Measurements from ENCODE around the gene CDX1. TPM values are rescaled to one million over a fixed set of nuclear protein-coding genes. Genes with fewer than 3 reads are reported as not detected.

CDX1 gene
- total RNA-seq, 1 donor from 2014 or later: not detected

GRCh38 chr5:150131461-150131860, 35.1 kb upstream of the CDX1 start:
- no peak for DNase-seq (ENCODE audit: low spot score)

- no peak for DNase-seq (ENCODE audit: low spot score)
Observed at GRCh38 chr5:150131978-150132694, 34.4 kb upstream of the CDX1 start.

GRCh38 chr5:150132740-150133139, 33.8 kb upstream of the CDX1 start:
- no peak for DNase-seq (ENCODE audit: low spot score)

GRCh38 chr5:150133581-150134197, 32.9 kb upstream of the CDX1 start:
- no peak for DNase-seq (ENCODE audit: low spot score)

- no peak for DNase-seq (ENCODE audit: low spot score)
Observed at GRCh38 chr5:150134198-150134588, 32.4 kb upstream of the CDX1 start.

GRCh38 chr5:150135557-150136304, 30.8 kb upstream of the CDX1 start:
- no peak for DNase-seq (ENCODE audit: low spot score)

- no peak for DNase-seq (ENCODE audit: low spot score)
Observed at GRCh38 chr5:150136305-150137167, 30.0 kb upstream of the CDX1 start.

GRCh38 chr5:150137168-150137957, 29.2 kb upstream of the CDX1 start:
- no peak for DNase-seq (ENCODE audit: low spot score)

GRCh38 chr5:150137997-150138396, 28.6 kb upstream of the CDX1 start:
- no peak for DNase-seq (ENCODE audit: low spot score)

GRCh38 chr5:150138551-150139265, 27.9 kb upstream of the CDX1 start:
- peak; percentile 85 for DNase-seq (ENCODE audit: low spot score)

GRCh38 chr5:150139334-150139733, 27.2 kb upstream of the CDX1 start:
- no peak for DNase-seq (ENCODE audit: low spot score)

GRCh38 chr5:150140830-150141229, 25.7 kb upstream of the CDX1 start:
- DNase-seq (ENCODE audit: low spot score): no peak

GRCh38 chr5:150141544-150142184, 24.9 kb upstream of the CDX1 start:
- DNase-seq (ENCODE audit: low spot score): no peak

GRCh38 chr5:150142185-150142958, 24.2 kb upstream of the CDX1 start:
- no peak for DNase-seq (ENCODE audit: low spot score)

- no peak for DNase-seq (ENCODE audit: low spot score)
Observed at GRCh38 chr5:150142959-150143349, 23.6 kb upstream of the CDX1 start.

GRCh38 chr5:150143350-150144245, 23.0 kb upstream of the CDX1 start:
- peak; percentile 78 for DNase-seq (ENCODE audit: low spot score)

- DNase-seq (ENCODE audit: low spot score): no peak
Observed at GRCh38 chr5:150144246-150144801, 22.3 kb upstream of the CDX1 start.

GRCh38 chr5:150144879-150145278, 21.7 kb upstream of the CDX1 start:
- no peak for DNase-seq (ENCODE audit: low spot score)

Data from ureter (tissue), 1 donor.